HG02870 (cell line): ENCODE data around the gene RNF141.

ENCODE experiments used
- ATAC-seq: cut with Tn5 transposase; IDR thresholded peaks from one replicate; pipeline ENCODE4 v1.9.1; 2021; ENCODE audit warnings: mild to moderate bottlenecking, moderate library complexity; ENCODE audit not compliant: unreplicated experiment

RNF141 gene

DNA sequence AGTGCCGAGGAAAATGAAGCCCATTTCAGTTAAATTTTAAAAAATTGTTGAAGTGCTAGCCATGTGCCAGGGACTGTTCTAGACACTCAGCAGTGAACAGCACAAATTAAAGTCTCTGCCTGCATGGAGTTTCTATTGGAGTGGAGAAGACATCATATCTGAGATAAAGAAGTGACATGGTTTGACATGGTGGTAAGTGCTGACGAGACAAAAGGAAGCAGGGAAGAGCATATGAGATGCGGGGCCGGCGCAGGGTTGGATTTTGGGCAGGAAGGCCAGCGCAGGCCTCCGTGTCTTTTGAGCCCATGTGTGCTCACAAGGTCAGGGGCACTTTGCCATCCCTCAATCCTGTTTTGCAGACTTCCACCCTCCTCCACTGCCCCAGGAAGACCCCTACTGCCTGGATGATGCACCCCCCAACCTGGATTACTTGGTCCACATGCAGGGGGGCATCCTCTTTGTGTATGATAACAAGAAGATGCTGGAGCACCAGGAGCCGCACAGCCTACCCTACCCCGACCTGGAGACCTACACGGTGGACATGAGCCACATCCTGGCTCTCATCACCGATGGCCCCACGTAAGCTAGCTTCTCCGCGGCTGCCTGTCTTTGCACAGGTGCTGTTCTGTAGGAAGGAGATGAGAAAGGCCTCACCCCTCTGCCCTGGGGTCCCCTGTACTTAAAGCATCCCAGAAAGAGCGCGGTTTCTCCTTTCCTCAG lies 56.4 kb downstream of the RNF141 start:
- ATAC-seq: no peak

DNA sequence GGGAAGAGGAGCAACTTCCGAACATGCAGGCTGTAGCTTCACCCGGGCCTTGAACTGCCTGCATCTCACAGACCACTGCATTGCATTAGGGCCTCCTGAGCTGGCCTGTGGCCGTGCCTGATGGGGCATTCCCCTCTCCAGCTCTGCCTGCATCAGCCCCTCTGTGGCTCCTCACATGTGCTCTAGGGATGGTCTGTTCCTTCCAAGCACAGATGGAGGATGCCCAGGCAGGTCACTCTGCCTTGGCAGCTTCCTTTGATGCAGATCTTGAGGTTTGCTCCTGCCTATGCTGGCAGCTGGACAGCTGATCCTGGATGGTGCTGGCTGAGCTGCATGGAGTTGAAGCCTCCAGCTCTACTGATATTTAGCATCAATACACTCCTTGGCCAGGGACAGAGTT lies 57.4 kb downstream of the RNF141 start:
- ATAC-seq: no peak

- no peak for ATAC-seq
These were observed 57.8 kb downstream of the RNF141 start for GRCh38 chr11:10483174-10483573.

GRCh38 chr11:10481560-10482349 lies 59.2 kb downstream of the RNF141 start:
- no peak for ATAC-seq

- no peak for ATAC-seq
These were observed 60.2 kb downstream of the RNF141 start for GRCh38 chr11:10480760-10481159.

GRCh38 chr11:10480026-10480425 lies 61.0 kb downstream of the RNF141 start:
- no peak for ATAC-seq

- ATAC-seq: no peak
These were observed 62.1 kb downstream of the RNF141 start for GRCh38 chr11:10478574-10479550.

DNA sequence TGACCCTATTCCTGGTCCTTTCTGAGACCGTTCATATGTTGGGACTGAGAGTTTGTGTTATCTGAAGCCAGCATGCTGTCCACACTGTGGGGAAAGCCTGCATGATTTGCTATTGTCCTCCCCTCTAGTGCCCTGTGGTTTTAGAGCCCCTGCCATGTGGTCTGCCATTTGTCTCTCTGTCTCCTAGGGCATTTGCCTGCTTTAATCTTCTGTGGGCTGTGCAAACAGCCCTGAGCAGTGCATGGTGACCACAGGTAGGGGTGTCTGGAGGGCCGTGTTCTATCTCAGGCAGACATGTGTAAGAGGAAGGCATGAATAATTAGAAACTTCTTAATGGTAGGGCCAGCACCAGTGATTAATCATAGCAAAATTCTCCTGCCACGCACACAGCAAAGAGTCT lies 62.9 kb downstream of the RNF141 start:
- no peak for ATAC-seq

GRCh38 chr11:10477690-10478046 lies 63.3 kb downstream of the RNF141 start:
- no peak for ATAC-seq

- ATAC-seq: no peak
These were observed 63.9 kb downstream of the RNF141 start for GRCh38 chr11:10476927-10477689.

DNA sequence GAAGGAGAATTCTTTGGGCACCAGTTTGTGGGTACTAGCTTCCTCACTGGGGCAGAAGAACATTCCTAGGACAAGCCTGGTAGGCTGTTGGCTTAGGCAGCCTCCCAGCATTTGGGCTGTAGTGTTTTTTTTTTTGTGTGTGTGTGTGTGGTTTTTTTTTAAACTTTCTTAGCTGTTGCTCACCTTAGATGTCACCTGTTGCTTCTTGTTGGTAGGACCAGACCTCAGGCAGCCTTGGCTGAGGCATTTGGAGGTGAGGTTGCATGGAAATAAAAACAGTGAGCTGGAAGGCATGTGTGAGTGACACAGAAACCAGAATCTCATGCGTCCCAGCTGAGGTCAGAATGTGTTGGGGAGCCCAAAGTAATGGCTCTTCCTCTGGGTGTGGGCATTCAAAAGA lies 64.6 kb downstream of the RNF141 start:
- no peak for ATAC-seq

- no peak for ATAC-seq
These were observed 66.4 kb downstream of the RNF141 start for GRCh38 chr11:10474551-10474950.

DNA sequence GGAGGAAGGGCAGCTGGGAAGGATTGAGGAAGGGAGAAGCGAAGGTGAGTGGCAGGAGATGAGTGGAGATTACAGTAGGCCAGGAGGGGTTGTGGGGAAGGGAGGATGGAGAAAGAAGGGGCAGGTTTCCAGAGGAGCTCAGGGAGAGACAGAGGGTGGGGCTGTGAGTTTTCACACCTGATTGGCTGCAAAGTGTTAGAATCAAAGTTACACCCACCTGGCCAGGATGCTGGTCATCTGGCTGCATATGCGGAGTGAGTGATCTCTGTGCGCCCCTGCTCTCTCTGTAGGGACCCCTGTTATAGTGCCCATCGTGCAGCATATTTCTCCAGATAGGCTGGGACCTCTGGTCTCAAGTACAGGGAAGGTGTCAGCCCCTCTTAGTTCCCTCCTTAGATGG lies 67.6 kb downstream of the RNF141 start:
- no peak for ATAC-seq

DNA sequence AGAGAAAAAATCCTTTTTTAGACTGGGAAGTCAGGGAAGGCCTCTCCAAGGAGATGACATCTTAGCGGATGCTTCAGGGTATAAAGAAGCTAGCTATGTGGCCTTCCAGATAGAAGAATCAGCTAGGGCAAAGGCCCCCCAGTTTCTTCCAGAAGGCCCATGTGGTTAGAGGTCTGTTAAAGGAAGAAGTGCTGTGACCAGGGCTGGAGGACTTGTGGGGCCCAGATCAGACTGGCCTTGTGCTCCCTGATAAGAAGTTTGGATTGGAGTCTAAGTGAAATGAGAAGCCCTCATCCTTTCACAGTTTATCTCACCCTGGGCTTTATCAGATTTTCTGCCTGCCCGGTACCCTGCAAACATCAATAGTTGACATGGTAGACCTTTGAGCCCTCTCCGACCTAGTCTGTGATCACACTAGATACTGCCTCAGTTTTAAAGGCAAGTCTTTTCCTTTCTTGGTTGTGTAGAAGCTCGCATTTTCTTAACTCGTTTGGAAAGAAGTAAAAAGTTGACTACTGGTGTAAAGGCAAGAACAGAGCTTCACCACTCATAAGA lies 78.2 kb downstream of the RNF141 start:
- no peak for ATAC-seq
